ENCODE results near the gene A3GALT2. TPM values are rescaled to one million over a fixed set of nuclear protein-coding genes. Genes with fewer than 3 reads are reported as not detected.
"Not testable (repeated sequence)": the region's sequence is repeated elsewhere in the genome, so short reads cannot be mapped to it uniquely, and the experiment has no call there.

Gene A3GALT2
- total and polyA plus RNA-seq, 2 donors (not counting 1 experiment from before 2014, with no cell fraction given): not detected

GRCh38 chr1:33292726-33293340, 28.1 kb downstream of the A3GALT2 start:
- peaks cover 0 to 37% of the 10 kb centered on the region in 2 experiments for H3K36me3 ChIP-seq (replicated peaks in 1 of 2; ENCODE audit: control extremely low read depth in 1 of 2, control insufficient read depth in 1 of 2, extremely low read depth in 1 of 2, insufficient read depth in 2 of 2, low read length in 1 of 2)
- no peaks in the 10 kb centered on the region for H3K4me1 ChIP-seq (ENCODE audit: control insufficient read depth in 2 of 2, insufficient read depth in 2 of 2, low read length in 2 of 2)
- TF ChIP-seq EZH2 (IDR thresholded peaks at IDR 0.05; ENCODE audit: borderline replicate concordance, insufficient read depth, low read depth, low read length, poor library complexity, severe bottlenecking): no peak
- no peak for TF ChIP-seq CTCF (IDR thresholded peaks at IDR 0.05)
- no peaks in the 10 kb centered on the region for H3K9me3 Mint-ChIP-seq (ENCODE audit: insufficient read depth)
- DNase-seq (no peak), ATAC-seq (ENCODE audit: low read depth) (no peak)
- no peak overlapping the region for H3K4me2 ChIP-seq (replicated peaks; ENCODE audit: low read depth, low read length, poor library complexity, severe bottlenecking)
- H3K27ac ChIP-seq (ENCODE audit: low read length in 2 of 2): no peak overlapping the region
- H3K4me1 Mint-ChIP-seq: no peaks in the 10 kb centered on the region
- no peaks in the 10 kb centered on the region for H3K27me3 Mint-ChIP-seq
- intact Hi-C loops (cut with micrococcal nuclease): no loop called here
- no peak overlapping the region for H3K4me3 Mint-ChIP-seq
- H3K27me3 ChIP-seq (replicated peaks in 1 of 4; ENCODE audit: control extremely low read depth in 1 of 4, control insufficient read depth in 3 of 4, insufficient read depth in 4 of 4, low read length in 3 of 4): no peaks in the 10 kb centered on the region
- H3K27ac Mint-ChIP-seq: no peak overlapping the region
- 92% methylated on average over 12 of the region's 13 CpGs for WGBS (ENCODE audit: insufficient coverage)
- POLR2A ChIA-PET: no interaction called here
- H2AFZ ChIP-seq (ENCODE audit: insufficient read depth, low read depth, low read length, poor library complexity, severe bottlenecking): no peak overlapping the region
- H4K20me1 ChIP-seq (ENCODE audit: control insufficient read depth, insufficient read depth, low read length, poor library complexity, severe bottlenecking): peaks cover 6% of the 10 kb centered on the region
- H3K79me2 ChIP-seq (ENCODE audit: control insufficient read depth, insufficient read depth, low read length): peaks cover 4% of the 10 kb centered on the region
- no peak overlapping the region for H3K9ac ChIP-seq (ENCODE audit: low read length)
- CTCF ChIA-PET: interaction anchor here (2.8 to 8.3 kb wide), 3 partner anchors 10 to 177 kb away, joined by 8 to 210 read pairs (median 148); partner anchors contain the start of gene ZSCAN20
- peaks cover 0 to 11% (median 0%) of the 10 kb centered on the region in 3 donors for H3K9me3 ChIP-seq (ENCODE audit: control extremely low read depth in 1 of 3, control insufficient read depth in 2 of 3, insufficient read depth in 1 of 3, low read length in 2 of 3)
- no peak overlapping the region for H3K4me3 ChIP-seq (ENCODE audit: control extremely low read depth in 1 of 5, extremely low read depth in 1 of 5, insufficient read depth in 1 of 5, low read depth in 2 of 5, low read length in 4 of 5)

GRCh38 chr1:33290615-33291014, 30.3 kb downstream of the A3GALT2 start:
- ATAC-seq (ENCODE audit: low read depth); CTCF ChIA-PET; H3K27me3 ChIP-seq (replicated peaks in 1 of 4; ENCODE audit: control extremely low read depth in 1 of 4, control insufficient read depth in 3 of 4, insufficient read depth in 4 of 4, low read length in 3 of 4); H3K27ac ChIP-seq (ENCODE audit: low read length in 2 of 2); DNase-seq; POLR2A ChIA-PET; H4K20me1 ChIP-seq (ENCODE audit: control insufficient read depth, insufficient read depth, low read length, poor library complexity, severe bottlenecking); H2AFZ ChIP-seq (ENCODE audit: insufficient read depth, low read depth, low read length, poor library complexity, severe bottlenecking); H3K79me2 ChIP-seq (ENCODE audit: control insufficient read depth, insufficient read depth, low read length); H3K4me1 ChIP-seq (ENCODE audit: control insufficient read depth in 2 of 2, insufficient read depth in 2 of 2, low read length in 2 of 2); H3K27me3 Mint-ChIP-seq; H3K4me3 ChIP-seq (ENCODE audit: control extremely low read depth in 1 of 5, extremely low read depth in 1 of 5, insufficient read depth in 1 of 5, low read depth in 2 of 5, low read length in 4 of 5); H3K9me3 Mint-ChIP-seq (ENCODE audit: insufficient read depth); H3K4me1 Mint-ChIP-seq; intact Hi-C loops (cut with micrococcal nuclease); H3K27ac Mint-ChIP-seq; H3K9ac ChIP-seq (ENCODE audit: low read length); H3K4me2 ChIP-seq (replicated peaks; ENCODE audit: low read depth, low read length, poor library complexity, severe bottlenecking); H3K4me3 Mint-ChIP-seq: not testable (repeated sequence)
- WGBS (ENCODE audit: insufficient coverage): no CpG with 5 or more reads among the region's 2 CpGs
- Histone ChIP-seq H3K36me3 (replicated peaks in 1 of 2; ENCODE audit: control extremely low read depth in 1 of 2, control insufficient read depth in 1 of 2, extremely low read depth in 1 of 2, insufficient read depth in 2 of 2, low read length in 1 of 2) (peaks cover 0 to 39% of the 10 kb centered on the region in 2 experiments), H3K9me3 (ENCODE audit: control extremely low read depth in 1 of 3, control insufficient read depth in 2 of 3, insufficient read depth in 1 of 3, low read length in 2 of 3) (peaks cover 0 to 11% (median 0%) of the 10 kb centered on the region in 3 donors)
